ENCODE measurements around the gene TIGD1.

GRCh38 chr2:232573771-232574435 lies 23.5 kb upstream of the TIGD1 start:
- no peak for TF ChIP-seq CTCF (IDR thresholded peaks at IDR 0.05)
- TF ChIP-seq EP300 (IDR thresholded peaks at IDR 0.05): no peak
- no peak for TF ChIP-seq POLR2A (IDR thresholded peaks at IDR 0.05)
